ENCODE measurements around the gene STRN4. TPM values are rescaled to one million over a fixed set of nuclear protein-coding genes. Genes with fewer than 3 reads are reported as not detected.

Gene STRN4
- total and polyA plus RNA-seq, 7 donors = 28.6 to 72.3 (median 46.2) TPM

- DNase-seq = no peak
- TF ChIP-seq CTCF (IDR thresholded peaks at IDR 0.05) = no peak
- Histone ChIP-seq H3K4me3 (peak overlapping the region; percentile 89), H3K27ac (peak overlapping the region; percentile 72), H3K27me3 (ENCODE audit: insufficient read depth in 3 of 3, low read length in 2 of 3) (no peaks in the 10 kb centered on the region), H3K4me1 (peaks cover 18% of the 10 kb centered on the region), H3K36me3 (ENCODE audit: insufficient read depth in 1 of 2, low read depth in 1 of 2) (peaks cover 9 to 40% of the 10 kb centered on the region in 2 donors), H3K9me3 (no peaks in the 10 kb centered on the region)
- intact Hi-C loops (cut with DNase I) = no loop called here
- peak; percentile 5 to 13 (median 8) for ATAC-seq
- 26 to 34% (median 33%) methylated on average over 9 of the region's 9 CpGs for WGBS, 3 donors
Measured at GRCh38 chr19:46717716-46718143, 28.5 kb downstream of the STRN4 start.

- peaks cover 18% of the 10 kb centered on the region for H3K4me1 ChIP-seq
- DNase-seq (peak; percentile 93 to 94), ATAC-seq (peak; percentile 81 to 92 (median 88))
- H3K27ac ChIP-seq = peak within 1 kb of the TSS; percentile 72
- TF ChIP-seq CTCF (IDR thresholded peaks at IDR 0.05) = no peak
- no peaks in the 10 kb centered on the region for H3K27me3 ChIP-seq (ENCODE audit: insufficient read depth in 3 of 3, low read length in 2 of 3)
- intact Hi-C loops (cut with DNase I) = no loop called here
- H3K9me3 ChIP-seq = no peaks in the 10 kb centered on the region
- peak within 1 kb of the TSS; percentile 89 for H3K4me3 ChIP-seq
- H3K36me3 ChIP-seq (ENCODE audit: insufficient read depth in 1 of 2, low read depth in 1 of 2) = peaks cover 5 to 35% of the 10 kb centered on the region in 2 donors
- WGBS, 3 donors = 1 to 4% (median 1%) methylated on average over 35 to 52 of the region's 52 CpGs
Measured at GRCh38 chr19:46717034-46717715, 29.1 kb downstream of the STRN4 start, which contains the start of gene PRKD2. PRKD2 (minus strand) TSS chr19:46717114; CDS start chr19:46716370, 744 bp downstream.

GRCh38 chr19:46716672-46717033 lies 29.6 kb downstream of the STRN4 start:
- peak overlapping the region; percentile 72 for H3K27ac ChIP-seq
- ATAC-seq (peak in 3 of 4 donors; percentile 14 to 29 (median 25)), DNase-seq (no peak)
- intact Hi-C loops (cut with DNase I) = no loop called here
- WGBS, 3 donors = 1 to 2% (median 1%) methylated on average over 20 of the region's 20 CpGs
- TF ChIP-seq CTCF (IDR thresholded peaks at IDR 0.05) = no peak
- peak overlapping the region; percentile 89 for H3K4me3 ChIP-seq
- H3K4me1 ChIP-seq = peaks cover 18% of the 10 kb centered on the region
- no peaks in the 10 kb centered on the region for H3K27me3 ChIP-seq (ENCODE audit: insufficient read depth in 3 of 3, low read length in 2 of 3)
- H3K36me3 ChIP-seq (ENCODE audit: insufficient read depth in 1 of 2, low read depth in 1 of 2) = peaks cover 0 to 29% of the 10 kb centered on the region in 2 donors
- no peaks in the 10 kb centered on the region for H3K9me3 ChIP-seq

GRCh38 chr19:46715975-46716671 lies 30.1 kb downstream of the STRN4 start:
- Histone ChIP-seq H3K36me3 (ENCODE audit: insufficient read depth in 1 of 2, low read depth in 1 of 2) (peaks cover 0 to 24% of the 10 kb centered on the region in 2 donors), H3K4me1 (peaks cover 18% of the 10 kb centered on the region), H3K9me3 (no peaks in the 10 kb centered on the region), H3K4me3 (peak overlapping the region; percentile 89), H3K27ac (peak overlapping the region; percentile 72), H3K27me3 (ENCODE audit: insufficient read depth in 3 of 3, low read length in 2 of 3) (no peaks in the 10 kb centered on the region)
- intact Hi-C loops (cut with DNase I) = no loop called here
- 3 to 5% (median 3%) methylated on average over 41 to 42 of the region's 42 CpGs for WGBS, 3 donors
- no peak for TF ChIP-seq CTCF (IDR thresholded peaks at IDR 0.05)
- DNase-seq = no peak
- peak in 3 of 4 donors; percentile 2 to 10 (median 4) for ATAC-seq

Measured in psoas muscle (tissue), 8 donors.